DND-41 (cell line): Measurements from ENCODE around the gene C11orf24.

ENCODE experiments used
- CTCF ChIP-seq: IDR thresholded peaks from 2 replicates; pipeline ENCODE4 v1.5.1; 2012; ENCODE audit warnings: borderline replicate concordance, low read length, moderate library complexity, mild to moderate bottlenecking; ENCODE audit not compliant: poor library complexity, severe bottlenecking; ENCODE audit errors: extremely low read depth
- EZH2 ChIP-seq: IDR thresholded peaks from 3 replicates; pipeline ENCODE4 v1.6.1; 2012; ENCODE audit warnings: borderline replicate concordance, low read depth, mild to moderate bottlenecking, moderate library complexity, low read length, inconsistent platforms; ENCODE audit not compliant: severe bottlenecking

GRCh38 chr11:68274306-68274705 is 2.5 kb upstream of the C11orf24 start:
- no peak for TF ChIP-seq CTCF
- TF ChIP-seq EZH2: no peak
